OCI-LY1 (cell line): ENCODE data around the gene DNAH8.
"Not testable (repeated sequence)": the region's sequence is repeated elsewhere in the genome, so short reads cannot be mapped to it uniquely, and the experiment has no call there.

Experiments
- H2AFZ ChIP-seq: fragments of 200-600 bp; sonication (generic), shearing (Covaris generic); 2 replicates; pipeline ENCODE4 v1.6.0; 2014; ENCODE audit warnings: antibody characterized with exemption, mild to moderate bottlenecking, low read length
- H3F3A ChIP-seq: fragments of 200-600 bp; sonication (generic), shearing (Covaris generic); 2 replicates; pipeline ENCODE4 v1.6.0; 2014; ENCODE audit warnings: mild to moderate bottlenecking, antibody characterized with exemption, low read length, moderate library complexity; ENCODE audit not compliant: insufficient read depth
- H3K27ac ChIP-seq: fragments of 200-600 bp; sonication (generic); 2 replicates; pipeline ENCODE4 v1.5.1; 2014; ENCODE audit warnings: low read length, mixed run types, mild to moderate bottlenecking, low read depth; ENCODE audit not compliant: poor library complexity, severe bottlenecking
- H3K27me3 ChIP-seq: fragments of 200-600 bp; sonication (generic); 2 replicates; pipeline ENCODE4 v1.6.0; 2014; ENCODE audit warnings: antibody characterized with exemption, mild to moderate bottlenecking, low read length, moderate library complexity; ENCODE audit not compliant: insufficient read depth
- H3K36me3 ChIP-seq: fragments of 200-600 bp; sonication (generic); 2 replicates; pipeline ENCODE4 v1.6.1; 2014; ENCODE audit warnings: mild to moderate bottlenecking, antibody characterized with exemption, low read length, moderate library complexity, mixed read lengths; ENCODE audit not compliant: insufficient read depth
- H3K4me1 ChIP-seq: fragments of 200-600 bp; sonication (generic); 2 replicates; pipeline ENCODE4 v1.5.1; 2014; ENCODE audit warnings: mild to moderate bottlenecking, low read length, moderate library complexity; ENCODE audit not compliant: insufficient read depth, severe bottlenecking
- H3K4me2 ChIP-seq: fragments of 200-600 bp; sonication (generic), shearing (Covaris generic); 2 replicates; pipeline ENCODE4 v1.6.1; 2014; ENCODE audit warnings: low read length
- H3K4me3 ChIP-seq: fragments of 200-600 bp; sonication (generic); 2 replicates; pipeline ENCODE4 v1.5.1; 2014; ENCODE audit warnings: low read length, low read depth, mild to moderate bottlenecking, mixed read lengths; ENCODE audit not compliant: poor library complexity, severe bottlenecking
- H3K79me2 ChIP-seq: fragments of 200-600 bp; shearing (Covaris generic); 2 replicates; pipeline ENCODE4 v1.6.1; 2016; ENCODE audit warnings: mixed run types, low read length, mixed read lengths; ENCODE audit not compliant: insufficient read depth
- H3K9ac ChIP-seq: fragments of 200-600 bp; sonication (generic), shearing (Covaris generic); 2 replicates; pipeline ENCODE4 v1.6.1; 2014; ENCODE audit warnings: mild to moderate bottlenecking, low read length, mixed read lengths
- H3K9me2 ChIP-seq: fragments of 200-600 bp; sonication (generic), shearing (Covaris generic); 2 replicates; pipeline ENCODE4 v1.6.1; 2014; ENCODE audit warnings: low read depth, mild to moderate bottlenecking, low read length, mixed read lengths
- H3K9me3 ChIP-seq: fragments of 200-600 bp; shearing (Covaris generic); 2 replicates; pipeline ENCODE4 v1.6.1; 2014; ENCODE audit warnings: low read length, mixed read lengths
- H4K20me1 ChIP-seq: fragments of 200-600 bp; sonication (generic), shearing (Covaris generic); 2 replicates; pipeline ENCODE4 v1.6.0; 2016; ENCODE audit warnings: mild to moderate bottlenecking, low read length; ENCODE audit not compliant: insufficient read depth
- EZH2 ChIP-seq: fragments of 200-600 bp; sonication (generic), shearing (Covaris generic); IDR thresholded peaks from 2 replicates; pipeline ENCODE4 v1.8.0; 2017; ENCODE audit warnings: borderline replicate concordance, mixed run types, mild to moderate bottlenecking, antibody characterized with exemption, low read length, moderate library complexity, mixed read lengths
- TF ChIP-seq, protein P1 (sequence below): fragments of 200-600 bp; sonication (generic), shearing (Covaris generic); IDR thresholded peaks from 2 replicates; pipeline ENCODE4 v1.5.1; 2017; ENCODE audit warnings: mild to moderate bottlenecking, antibody characterized with exemption, low read length, moderate library complexity, mixed read lengths

DNAH8 gene

DNA sequence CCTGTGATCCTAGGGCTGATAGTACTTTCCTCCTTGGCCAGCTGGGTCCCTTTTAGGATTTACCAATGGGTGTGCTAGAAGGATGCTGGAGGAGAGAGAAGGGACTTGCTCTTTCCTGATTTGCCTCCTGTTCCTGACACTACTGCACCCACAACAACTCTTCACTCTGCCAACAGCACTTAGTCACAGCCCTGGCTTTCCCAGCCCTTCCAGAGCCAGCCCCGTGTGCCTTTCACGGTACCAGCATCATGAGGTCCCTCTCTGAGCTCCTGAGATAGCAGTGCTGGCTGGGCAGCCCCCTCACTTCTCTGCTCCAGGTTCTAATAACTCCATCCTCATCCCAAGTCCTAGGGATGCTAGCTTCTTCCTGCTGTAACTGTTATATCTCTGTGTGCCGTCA lies 80.9 kb downstream of the DNAH8 start:
- Histone ChIP-seq H3K9me2 (no peaks in the 10 kb centered on the region), H2AFZ (no peak overlapping the region), H3K27me3 (0 out of 2 replicates have a peak, but pooled peaks cover 4% of the 10 kb centered on the region), H3K27ac (no peak overlapping the region), H3K9ac (no peak overlapping the region), H3K4me3 (no peak overlapping the region), H3F3A (no peaks in the 10 kb centered on the region), H3K79me2 (no peaks in the 10 kb centered on the region), H3K9me3 (no peaks in the 10 kb centered on the region), H3K4me2 (no peak overlapping the region), H3K4me1 (no peaks in the 10 kb centered on the region), H4K20me1 (no peaks in the 10 kb centered on the region), H3K36me3 (no peaks in the 10 kb centered on the region)
- TF ChIP-seq, protein P1, sequence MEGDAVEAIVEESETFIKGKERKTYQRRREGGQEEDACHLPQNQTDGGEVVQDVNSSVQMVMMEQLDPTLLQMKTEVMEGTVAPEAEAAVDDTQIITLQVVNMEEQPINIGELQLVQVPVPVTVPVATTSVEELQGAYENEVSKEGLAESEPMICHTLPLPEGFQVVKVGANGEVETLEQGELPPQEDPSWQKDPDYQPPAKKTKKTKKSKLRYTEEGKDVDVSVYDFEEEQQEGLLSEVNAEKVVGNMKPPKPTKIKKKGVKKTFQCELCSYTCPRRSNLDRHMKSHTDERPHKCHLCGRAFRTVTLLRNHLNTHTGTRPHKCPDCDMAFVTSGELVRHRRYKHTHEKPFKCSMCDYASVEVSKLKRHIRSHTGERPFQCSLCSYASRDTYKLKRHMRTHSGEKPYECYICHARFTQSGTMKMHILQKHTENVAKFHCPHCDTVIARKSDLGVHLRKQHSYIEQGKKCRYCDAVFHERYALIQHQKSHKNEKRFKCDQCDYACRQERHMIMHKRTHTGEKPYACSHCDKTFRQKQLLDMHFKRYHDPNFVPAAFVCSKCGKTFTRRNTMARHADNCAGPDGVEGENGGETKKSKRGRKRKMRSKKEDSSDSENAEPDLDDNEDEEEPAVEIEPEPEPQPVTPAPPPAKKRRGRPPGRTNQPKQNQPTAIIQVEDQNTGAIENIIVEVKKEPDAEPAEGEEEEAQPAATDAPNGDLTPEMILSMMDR: no peak
- no peak for TF ChIP-seq EZH2

DNA sequence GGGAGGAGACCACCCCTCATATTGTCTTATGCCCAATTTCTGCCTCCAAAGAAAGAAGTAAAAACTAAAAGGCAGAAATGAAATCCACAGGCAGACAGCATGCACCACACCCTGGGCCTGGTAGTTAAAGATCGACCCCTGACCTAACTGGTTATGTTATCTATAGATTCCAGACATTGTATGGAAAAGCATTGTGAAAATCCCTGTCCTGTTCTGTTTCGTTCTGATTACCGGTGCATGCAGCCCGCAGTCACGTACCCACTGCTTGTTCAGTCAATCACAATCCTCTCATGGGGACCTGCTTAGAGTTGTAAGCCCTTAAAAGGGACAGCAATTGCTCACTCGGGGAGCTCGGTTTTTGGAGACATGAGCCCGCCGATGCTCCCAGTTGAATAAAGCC lies 81.3 kb downstream of the DNAH8 start:
- not testable (repeated sequence) for H3K9me2 ChIP-seq, H3K27ac ChIP-seq, H3K4me1 ChIP-seq, H2AFZ ChIP-seq, H3K4me2 ChIP-seq, H3K79me2 ChIP-seq, H3K9me3 ChIP-seq, H3K9ac ChIP-seq, H4K20me1 ChIP-seq, H3F3A ChIP-seq, H3K27me3 ChIP-seq, H3K4me3 ChIP-seq, H3K36me3 ChIP-seq

DNA sequence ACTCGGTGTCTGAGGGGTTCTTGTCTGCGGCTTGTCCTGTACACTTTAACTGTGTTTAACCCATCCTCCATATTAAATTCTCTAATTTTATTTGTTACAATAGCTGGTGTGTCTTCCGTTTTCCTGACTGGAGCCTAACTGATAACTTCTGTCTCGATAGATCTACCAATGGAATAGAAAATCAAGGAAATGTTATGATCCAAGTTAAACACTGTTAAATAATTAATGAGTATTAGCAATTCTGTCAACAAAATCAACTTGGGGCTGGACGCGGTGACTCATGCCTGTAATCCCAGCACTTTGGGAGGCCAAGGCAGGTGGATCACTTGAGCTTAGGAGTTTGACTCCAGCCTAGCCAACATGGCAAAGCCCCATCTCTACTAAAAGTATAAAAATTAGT lies 81.7 kb downstream of the DNAH8 start:
- 0 out of 2 replicates have a peak, but pooled peaks cover 4% of the 10 kb centered on the region for H3K27me3 ChIP-seq
- H3K4me1 ChIP-seq: no peaks in the 10 kb centered on the region
- no peak overlapping the region for H3K27ac ChIP-seq
- no peaks in the 10 kb centered on the region for H3K9me3 ChIP-seq
- no peak overlapping the region for H3K4me2 ChIP-seq
- H3K4me3 ChIP-seq: no peak overlapping the region
- no peaks in the 10 kb centered on the region for H3F3A ChIP-seq
- no peaks in the 10 kb centered on the region for H3K79me2 ChIP-seq
- H2AFZ ChIP-seq: no peak overlapping the region
- no peaks in the 10 kb centered on the region for H3K36me3 ChIP-seq
- H3K9ac ChIP-seq: no peak overlapping the region
- no peaks in the 10 kb centered on the region for H3K9me2 ChIP-seq
- no peaks in the 10 kb centered on the region for H4K20me1 ChIP-seq
- TF ChIP-seq EZH2: no peak
- TF ChIP-seq, protein P1: no peak

DNA sequence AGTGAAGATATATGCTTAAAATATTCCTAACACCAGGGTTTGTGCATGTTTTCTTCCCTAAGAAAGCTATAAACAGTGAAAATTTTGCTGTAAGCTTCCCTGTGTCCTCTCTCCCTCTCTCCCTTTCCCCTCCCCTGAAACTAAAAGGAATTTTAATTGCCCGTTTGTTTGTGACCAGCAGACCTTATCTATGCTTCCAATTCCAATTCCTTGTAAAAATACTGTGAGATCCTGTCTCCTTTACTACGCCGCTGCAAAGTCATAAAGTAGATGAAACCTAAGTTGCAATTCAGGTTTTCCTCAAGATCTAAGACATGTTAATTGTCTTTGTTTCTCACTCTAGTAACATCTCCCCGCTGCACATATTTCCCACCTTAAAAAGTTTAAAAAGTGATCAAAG lies 82.3 kb downstream of the DNAH8 start:
- no peaks in the 10 kb centered on the region for H3K9me2 ChIP-seq
- no peaks in the 10 kb centered on the region for H3K9me3 ChIP-seq
- no peak overlapping the region for H3K9ac ChIP-seq
- no peaks in the 10 kb centered on the region for H3F3A ChIP-seq
- H3K36me3 ChIP-seq: no peaks in the 10 kb centered on the region
- no peaks in the 10 kb centered on the region for H3K79me2 ChIP-seq
- H3K4me2 ChIP-seq: no peak overlapping the region
- TF ChIP-seq EZH2: no peak
- TF ChIP-seq, protein P1: no peak
- no peak overlapping the region for H2AFZ ChIP-seq
- H3K27me3 ChIP-seq: 0 out of 2 replicates have a peak, but pooled peaks cover 4% of the 10 kb centered on the region
- H4K20me1 ChIP-seq: no peaks in the 10 kb centered on the region
- H3K4me3 ChIP-seq: no peak overlapping the region
- H3K4me1 ChIP-seq: no peaks in the 10 kb centered on the region
- H3K27ac ChIP-seq: no peak overlapping the region
